GM12878 (cell line): ENCODE data around the gene PRRX2. TPM values are rescaled to one million over a fixed set of nuclear protein-coding genes. Genes with fewer than 3 reads are reported as not detected.

ENCODE experiments used
- ATAC-seq: fragments of 200-7000 bp; cut with Tn5 transposase; 3 replicates; pipeline ENCODE4 v1.9.1; 2020; ENCODE audit warnings: mild to moderate bottlenecking, moderate library complexity
- BruUV-seq: library from RNA; stranded (reverse); fragments of 400-500 nt; replicated peaks from 2 replicates; lab custom pipeline; 2021; lab: Mats Ljungman, UMichigan
- CTCF ChIA-PET: fragments of 300-600 bp; sonication (Branson Sonifier 250); formaldehyde crosslinking; extraction: SDS; loops from one replicate; lab custom pipeline; 2021; ENCODE audit warnings: inconsistent platforms; lab: Yijun Ruan, JAX
- POLR2A ChIA-PET: fragments of 350-600 bp; formaldehyde crosslinking; extraction: SDS; loops from one replicate; lab custom pipeline; 2021; ENCODE audit warnings: inconsistent platforms; lab: Charles Lee
- RAD21 ChIA-PET: fragments of 300-600 bp; sonication (Branson Sonifier 250); formaldehyde crosslinking; loops from one replicate; lab custom pipeline; 2023; ENCODE audit warnings: antibody characterized with exemption; ENCODE audit not compliant: unreplicated experiment; lab: Charles Lee
- SMC1A ChIA-PET: fragments of 300-600 bp; sonication (Branson Sonifier 250); formaldehyde crosslinking; loops from one replicate; lab custom pipeline; 2023; ENCODE audit not compliant: unreplicated experiment, uncharacterized antibody; lab: Charles Lee
- DNase-seq: peaks from one replicate; pipeline ENCODE4 v3.0.0-alpha.2; 2011; ENCODE audit warnings: low read depth, low spot score
- FAIRE-seq: peaks from 3 replicates; lab custom pipeline; 2011; peaks lifted over from hg19 to GRCh38; lab: Jason Lieb, UNC
- H2AFZ ChIP-seq: 2 replicates; pipeline ENCODE4 v1.6.0; 2011; ENCODE audit warnings: low read depth, low read length, control low read depth; ENCODE audit not compliant: control insufficient read depth
- H3K27ac ChIP-seq: 2 replicates; pipeline ENCODE4 v1.5.1; 2011; ENCODE audit warnings: control low read depth; ENCODE audit not compliant: control insufficient read depth, insufficient read depth
- H3K27me3 ChIP-seq, 2 experiments: replicated peaks in 1 of 2; 2 replicates each; pipeline versions ENCODE4 v1.6.0 to v1.6.1; 2011; ENCODE audit warnings: low read length in 1 of 2; ENCODE audit not compliant: control insufficient read depth in 2 of 2, insufficient read depth in 2 of 2
- H3K36me3 ChIP-seq, 2 experiments: 2 replicates each; pipeline ENCODE4 v1.5.1; 2011; ENCODE audit warnings: low read length in 1 of 2; ENCODE audit not compliant: control insufficient read depth in 2 of 2, insufficient read depth in 2 of 2
- H3K4me1 ChIP-seq: 2 replicates; pipeline ENCODE4 v1.6.1; 2011; ENCODE audit warnings: mild to moderate bottlenecking, low read length, moderate library complexity, mixed read lengths; ENCODE audit not compliant: control insufficient read depth, insufficient read depth
- H3K4me2 ChIP-seq: 2 replicates; pipeline ENCODE4 v1.6.0; 2011; ENCODE audit warnings: control low read depth; ENCODE audit not compliant: control insufficient read depth, insufficient read depth
- H3K4me3 ChIP-seq: fragments of 200-600 bp; sonication (generic); 2 replicates; pipeline ENCODE4 v1.5.1; 2016
- H3K79me2 ChIP-seq: 2 replicates; pipeline ENCODE4 v1.6.0; 2011; ENCODE audit warnings: low read length; ENCODE audit not compliant: control insufficient read depth, insufficient read depth
- H3K9ac ChIP-seq: 2 replicates; pipeline ENCODE4 v1.8.0; 2011; ENCODE audit warnings: low read length, control low read depth, mixed read lengths; ENCODE audit not compliant: control insufficient read depth, insufficient read depth
- H3K9me3 ChIP-seq: replicated peaks from 3 replicates; pipeline ENCODE4 v1.5.1; 2011; ENCODE audit warnings: mild to moderate bottlenecking, low read length; ENCODE audit not compliant: control insufficient read depth, insufficient read depth
- H4K20me1 ChIP-seq: 2 replicates; pipeline ENCODE4 v1.6.0; 2011; ENCODE audit not compliant: control insufficient read depth, insufficient read depth
- CBFB ChIP-seq: IDR thresholded peaks from 2 replicates; pipeline ENCODE4 v1.6.1; 2016; ENCODE audit warnings: antibody characterized with exemption, low read depth
- DPF2 ChIP-seq: fragments of 450-650 bp; IDR thresholded peaks from 2 replicates; pipeline ENCODE4 v1.6.1; 2017; ENCODE audit warnings: mild to moderate bottlenecking
- EGR1 ChIP-seq, 2 experiments: IDR thresholded peaks; 1 replicate in 1 of 2; 2 replicates in 1 of 2; pipeline ENCODE4 v1.6.1; 2011 to 2012; ENCODE audit warnings: low read depth in 2 of 2, low read length in 2 of 2, borderline replicate concordance in 1 of 2, mild to moderate bottlenecking in 1 of 2, moderate library complexity in 1 of 2
- IKZF2 ChIP-seq, 2 experiments: fragments of 450-650 bp; IDR thresholded peaks; 2 replicates each; pipeline ENCODE4 v1.6.1; 2017; ENCODE audit warnings: mild to moderate bottlenecking in 2 of 2, moderate library complexity in 2 of 2
- JUNB ChIP-seq: IDR thresholded peaks from 2 replicates; pipeline ENCODE4 v1.6.1; 2016; ENCODE audit warnings: antibody characterized with exemption, mild to moderate bottlenecking
- KLF5 ChIP-seq: fragments of 450-650 bp; IDR thresholded peaks from 2 replicates; pipeline ENCODE4 v1.6.1; 2014; ENCODE audit warnings: mild to moderate bottlenecking; ENCODE audit not compliant: partially characterized antibody
- PAX8 ChIP-seq: fragments of 450-650 bp; IDR thresholded peaks from 2 replicates; pipeline ENCODE4 v1.6.1; 2017; ENCODE audit warnings: mild to moderate bottlenecking, moderate library complexity
- RAD51 ChIP-seq: fragments of 450-650 bp; IDR thresholded peaks from 2 replicates; pipeline ENCODE4 v1.6.1; 2016; ENCODE audit warnings: moderate library complexity, mild to moderate bottlenecking, inconsistent platforms
- RCOR1 ChIP-seq: conservative IDR thresholded peaks from 2 replicates; pipeline ENCODE4 v1.6.1; 2012; ENCODE audit warnings: low read depth, low read length, improper control_type of control experiment
- SMC3 ChIP-seq: IDR thresholded peaks from 2 replicates; pipeline ENCODE4 v1.6.1; 2011; ENCODE audit warnings: low read length, improper control_type of control experiment, borderline replicate concordance
- SPI1 ChIP-seq: IDR thresholded peaks from 2 replicates; pipeline ENCODE4 v1.6.1; 2011; ENCODE audit warnings: low read depth, mild to moderate bottlenecking, low read length, moderate library complexity, borderline replicate concordance; ENCODE audit not compliant: insufficient read depth
- TAF1 ChIP-seq: IDR thresholded peaks from 2 replicates; pipeline ENCODE4 v1.6.1; 2011; ENCODE audit warnings: mild to moderate bottlenecking, low read depth, low read length, borderline replicate concordance
- ZNF274 ChIP-seq: IDR thresholded peaks from one replicate; pipeline ENCODE4 v1.8.0; 2011; ENCODE audit not compliant: insufficient read length, insufficient read depth
- WGBS: methylation state at CpG from one replicate; pipeline ENCODE4 v1.1.6; 2016; ENCODE audit warnings: low lambda C conversion rate; ENCODE audit not compliant: insufficient replicate concordance, insufficient coverage; ENCODE audit errors: missing lambda C conversion rate; 5-methylcytosine and 5-hydroxymethylcytosine counted together
- in situ Hi-C: fragments of 300-500 bp; cut with MboI; formaldehyde crosslinking; loops from 9 replicates; pipeline ENCODE4 v1.14.3; 2018; ENCODE audit warnings: mixed read lengths
- intact Hi-C: fragments of 100-400 bp; cut with micrococcal nuclease; formaldehyde crosslinking; loops from one replicate; pipeline ENCODE4 v1.14.2; 2022; ENCODE audit not compliant: unreplicated experiment
- polyA plus RNA-seq, 11 experiments: library from polyadenylated mRNA; depleted of rRNA in 4 of 11; unstranded in 6 of 11; stranded (reverse) in 5 of 11; fragments of >200 nt; fragmentation: Nextera tagmentation in 4 of 11; fragmentation: Illumina TruSeq in 1 of 11; extraction: Ambion mirVana in 4 of 11; extraction: Trizol in 1 of 11; gene quantifications; 1 replicate in 1 of 11; 2 replicates in 10 of 11; pipeline versions ENCODE4 v1.2.1 to v1.2.3, GENCODE V29; 2011 to 2016; ENCODE audit warnings: inconsistent platforms in 2 of 11, missing spikeins in 2 of 11, low read depth in 1 of 11
- total RNA-seq, 4 experiments: library from RNA; depleted of rRNA in 3 of 4; stranded (reverse); fragments of >200 nt in 3 of 4; fragmentation: Illumina TruSeq in 1 of 4; extraction: Trizol in 1 of 4; gene quantifications; 2 replicates each; pipeline versions ENCODE4 v1.2.1 to v1.2.3, GENCODE V29; 2013 to 2021
- TF ChIP-seq, protein P1 (sequence below): fragments of 450-650 bp; IDR thresholded peaks from 2 replicates; pipeline ENCODE4 v1.6.1; 2017; ENCODE audit warnings: borderline replicate concordance
- TF ChIP-seq, protein P2 (sequence below): IDR thresholded peaks from 2 replicates; pipeline ENCODE4 v1.6.1; 2011; ENCODE audit warnings: low read depth, mild to moderate bottlenecking, low read length, moderate library complexity, borderline replicate concordance; ENCODE audit errors: extremely low read depth

PRRX2 gene
- total and polyA plus RNA-seq, 10 of the 15 experiments (the other 5 are each of a cell fraction or from before 2014, with no cell fraction given), result not detected

DNA sequence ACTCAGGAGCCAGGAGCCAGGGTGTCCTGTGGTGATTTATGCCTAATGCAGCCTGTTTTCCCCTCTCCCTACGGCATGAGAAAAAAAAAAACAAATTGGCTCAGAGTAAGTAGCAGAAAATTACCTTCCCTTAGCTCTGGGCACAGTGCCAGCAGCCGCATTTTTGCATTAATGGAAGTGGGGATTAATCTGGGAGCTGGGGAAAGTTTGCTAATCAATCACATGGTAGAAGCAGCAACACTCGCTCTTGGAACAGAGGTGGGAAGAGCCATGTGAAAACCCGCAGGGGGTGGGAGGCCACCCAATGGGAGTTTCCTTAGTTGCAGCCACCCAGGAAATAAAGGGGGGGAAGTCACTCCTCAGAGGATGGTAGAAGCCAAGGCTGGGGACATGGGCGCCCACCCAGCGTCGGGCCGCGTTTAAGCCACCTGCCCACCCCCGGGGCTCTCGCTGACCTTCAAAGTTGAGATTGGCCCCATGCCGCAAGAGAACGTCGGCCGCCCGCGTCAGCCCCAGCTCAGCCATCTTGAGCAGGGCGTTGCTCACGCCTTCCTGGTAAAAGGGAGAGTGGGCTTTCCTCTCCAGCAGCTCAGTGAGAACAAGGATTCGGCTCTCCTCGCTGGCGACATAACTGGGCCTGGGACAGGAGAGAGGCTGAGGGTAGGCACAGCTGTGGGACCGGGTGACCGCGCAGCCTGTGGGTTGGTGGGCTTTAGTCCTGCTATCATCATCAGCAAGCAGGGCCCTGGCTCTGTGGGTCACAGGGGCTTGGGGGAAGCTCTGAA lies 25.2 kb upstream of the PRRX2 start:
- no peak for FAIRE-seq
- no peak for TF ChIP-seq DPF2
- TF ChIP-seq EGR1 (IDR thresholded peaks at IDR 0.05; ENCODE audit: borderline replicate concordance in 1 of 2, low read depth in 2 of 2, low read length in 2 of 2), result no peak
- TF ChIP-seq RAD51, result no peak
- no peak for TF ChIP-seq TAF1
- TF ChIP-seq CBFB, result no peak
- TF ChIP-seq PAX8, result no peak
- no peak for TF ChIP-seq IKZF2 (IDR thresholded peaks at IDR 0.05)
- TF ChIP-seq, protein P1, sequence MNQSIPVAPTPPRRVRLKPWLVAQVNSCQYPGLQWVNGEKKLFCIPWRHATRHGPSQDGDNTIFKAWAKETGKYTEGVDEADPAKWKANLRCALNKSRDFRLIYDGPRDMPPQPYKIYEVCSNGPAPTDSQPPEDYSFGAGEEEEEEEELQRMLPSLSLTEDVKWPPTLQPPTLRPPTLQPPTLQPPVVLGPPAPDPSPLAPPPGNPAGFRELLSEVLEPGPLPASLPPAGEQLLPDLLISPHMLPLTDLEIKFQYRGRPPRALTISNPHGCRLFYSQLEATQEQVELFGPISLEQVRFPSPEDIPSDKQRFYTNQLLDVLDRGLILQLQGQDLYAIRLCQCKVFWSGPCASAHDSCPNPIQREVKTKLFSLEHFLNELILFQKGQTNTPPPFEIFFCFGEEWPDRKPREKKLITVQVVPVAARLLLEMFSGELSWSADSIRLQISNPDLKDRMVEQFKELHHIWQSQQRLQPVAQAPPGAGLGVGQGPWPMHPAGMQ, result no peak
- TF ChIP-seq, protein P2, sequence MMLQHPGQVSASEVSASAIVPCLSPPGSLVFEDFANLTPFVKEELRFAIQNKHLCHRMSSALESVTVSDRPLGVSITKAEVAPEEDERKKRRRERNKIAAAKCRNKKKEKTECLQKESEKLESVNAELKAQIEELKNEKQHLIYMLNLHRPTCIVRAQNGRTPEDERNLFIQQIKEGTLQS, result no peak
- no peak for TF ChIP-seq JUNB
- TF ChIP-seq KLF5, result no peak
- no peak for TF ChIP-seq SMC3
- no peak for TF ChIP-seq SPI1
- TF ChIP-seq RCOR1, result no peak
- TF ChIP-seq ZNF274, result no peak
- no TSS peak for BruUV-seq

More for the DNA sequence above, 25.2 kb upstream of the PRRX2 start:
- RAD21 ChIA-PET, result interaction anchor here (2.1 kb wide), 1 partner anchor 15 kb away, joined by 7 read pairs; the partner anchor contains the start of gene NTMT1
- in situ Hi-C loops, result no loop called here
- H2AFZ ChIP-seq, result no peak overlapping the region
- peaks cover 15% of the 10 kb centered on the region for H3K79me2 ChIP-seq
- POLR2A ChIA-PET, result interaction anchor here (0.5 to 1.4 kb wide), 2 partner anchors 9 to 565 kb away, joined by 3 to 4 read pairs; no protein-coding TSS in a partner anchor
- no peaks in the 10 kb centered on the region for H4K20me1 ChIP-seq
- ATAC-seq, result no peak
- H3K36me3 ChIP-seq, result peaks cover 11 to 24% of the 10 kb centered on the region in 2 experiments; a peak in 3 of 4 replicates
- H3K4me3 ChIP-seq, result peak overlapping the region; percentile 90; the same call in 1 of the 2 replicates
- no peak for DNase-seq
- SMC1A ChIA-PET, result interaction anchor here (0.6 kb wide), 2 partner anchors 87 to 110 kb away, joined by 3 to 4 read pairs; no protein-coding TSS in a partner anchor
- no peaks in the 10 kb centered on the region for H3K9me3 ChIP-seq
- H3K4me1 ChIP-seq, result peaks cover 6% of the 10 kb centered on the region; the same call in 1 of the 2 replicates
- H3K27me3 ChIP-seq, result no peaks in the 10 kb centered on the region
- CTCF ChIA-PET, result interaction anchor here (0.7 to 2.1 kb wide), 5 partner anchors 9 to 29 kb away, joined by 3 to 7 read pairs (median 4); no protein-coding TSS in a partner anchor
- 82% methylated on average over 25 of the region's 25 CpGs for whole genome bisulfite sequencing
- peak overlapping the region; percentile 78; the same call in 1 of the 2 replicates for H3K4me2 ChIP-seq
- intact Hi-C loops, result no loop called here
- no peak overlapping the region for H3K27ac ChIP-seq
- H3K9ac ChIP-seq, result no peak overlapping the region
